DMS153 treated with DMSO at 0.1 percent for 48 hours (cell line): ENCODE results near the gene TP73.

Source experiments
- DNase-seq: peaks from one replicate; lab custom pipeline; 2025; ENCODE audit not compliant: unreplicated experiment; lab: John Stamatoyannopoulos, UW

TP73 gene

GRCh38 chr1:3651930-3652547 lies at the start of gene TP73:
TSS of gene TP73 (plus strand) at chr1:3652516. CDS start at chr1:3682366, 29,850 bp downstream.
- no peak for DNase-seq

- no peak for DNase-seq
Observed at GRCh38 chr1:3603156-3603555, 49.2 kb upstream of the TP73 start.

- DNase-seq = no peak
Observed at GRCh38 chr1:3603571-3604467, 48.5 kb upstream of the TP73 start.

GRCh38 chr1:3604468-3604974 lies 47.8 kb upstream of the TP73 start:
- no peak for DNase-seq

- no peak for DNase-seq
Observed at GRCh38 chr1:3604997-3605823, 47.1 kb upstream of the TP73 start.

GRCh38 chr1:3606779-3607702 lies 45.3 kb upstream of the TP73 start:
- DNase-seq = no peak

- DNase-seq = no peak
Observed at GRCh38 chr1:3607703-3608065, 44.6 kb upstream of the TP73 start.

GRCh38 chr1:3608154-3608553 lies 44.2 kb upstream of the TP73 start:
- no peak for DNase-seq

- DNase-seq = no peak
Observed at GRCh38 chr1:3609016-3609768, 43.1 kb upstream of the TP73 start.

- DNase-seq = no peak
Observed at GRCh38 chr1:3609769-3610526, 42.4 kb upstream of the TP73 start.

- no peak for DNase-seq
Observed at GRCh38 chr1:3610527-3611169, 41.7 kb upstream of the TP73 start.

- no peak for DNase-seq
Observed at GRCh38 chr1:3611170-3612019, 40.9 kb upstream of the TP73 start, which contains the start of gene MEGF6. TSS of gene MEGF6 (minus strand) at chr1:3611508. CDS start at chr1:3611268, 240 bp downstream.

- no peak for DNase-seq
Observed at GRCh38 chr1:3612123-3612522, 40.2 kb upstream of the TP73 start.

GRCh38 chr1:3614755-3615742 lies 37.3 kb upstream of the TP73 start:
- no peak for DNase-seq

- DNase-seq = no peak
Observed at GRCh38 chr1:3616861-3617260, 35.5 kb upstream of the TP73 start.

- DNase-seq = no peak
Observed at GRCh38 chr1:3617806-3618345, 34.4 kb upstream of the TP73 start.
